Ishikawa (cell line): Measurements from ENCODE around the gene THOC2.

Source experiments
- CEBPB ChIP-seq: IDR thresholded peaks from 2 replicates; pipeline ENCODE4 v1.6.1; 2012
- CREB1 ChIP-seq: IDR thresholded peaks from 2 replicates; pipeline ENCODE4 v1.6.1; 2012; ENCODE audit warnings: low read depth
- EGR1 ChIP-seq: IDR thresholded peaks from 2 replicates; pipeline ENCODE4 v1.6.1; 2012
- EP300 ChIP-seq: IDR thresholded peaks from 2 replicates; pipeline ENCODE4 v1.6.1; 2012; ENCODE audit warnings: borderline replicate concordance
- FOXM1 ChIP-seq: IDR thresholded peaks from 2 replicates; pipeline ENCODE4 v1.6.1; 2012; ENCODE audit warnings: low read depth, borderline replicate concordance
- MAX ChIP-seq: IDR thresholded peaks from 2 replicates; pipeline ENCODE4 v1.6.1; 2012
- NFIC ChIP-seq: IDR thresholded peaks from 2 replicates; pipeline ENCODE4 v1.6.1; 2012
- RAD21 ChIP-seq: IDR thresholded peaks from 2 replicates; pipeline ENCODE4 v1.6.1; 2012; ENCODE audit warnings: low read depth
- REST ChIP-seq: IDR thresholded peaks from 2 replicates; pipeline ENCODE4 v1.6.1; 2012; ENCODE audit warnings: low read depth, mild to moderate bottlenecking
- TAF1 ChIP-seq: IDR thresholded peaks from 2 replicates; pipeline ENCODE4 v1.6.1; 2012; ENCODE audit warnings: low read depth, mild to moderate bottlenecking
- TCF12 ChIP-seq: IDR thresholded peaks from 2 replicates; pipeline ENCODE4 v1.6.1; 2012; ENCODE audit warnings: low read depth
- TEAD4 ChIP-seq: IDR thresholded peaks from 2 replicates; pipeline ENCODE4 v1.6.1; 2012
- USF1 ChIP-seq: IDR thresholded peaks from 2 replicates; pipeline ENCODE4 v1.6.1; 2012
- YY1 ChIP-seq: IDR thresholded peaks from 2 replicates; pipeline ENCODE4 v1.6.1; 2012; ENCODE audit warnings: low read depth
- ZBTB7A ChIP-seq: IDR thresholded peaks from 2 replicates; pipeline ENCODE4 v1.6.1; 2012; ENCODE audit warnings: low read depth

The THOC2 gene

GRCh38 chrX:123731987-123732669 is 724 bp downstream of the THOC2 start:
- TF ChIP-seq RAD21 = no peak
- TF ChIP-seq YY1 = no peak
- TF ChIP-seq TEAD4 = no peak
- TF ChIP-seq CREB1 = no peak
- TF ChIP-seq ZBTB7A = no peak
- TF ChIP-seq MAX = no peak
- no peak for TF ChIP-seq CEBPB
- no peak for TF ChIP-seq TCF12
- TF ChIP-seq TAF1 = no peak
- TF ChIP-seq FOXM1 = no peak
- TF ChIP-seq USF1 = no peak
- no peak for TF ChIP-seq NFIC
- no peak for TF ChIP-seq EGR1
- no peak for TF ChIP-seq EP300
- TF ChIP-seq REST = no peak

GRCh38 chrX:123731258-123731986 is 1.4 kb downstream of the THOC2 start:
- no peak for TF ChIP-seq TAF1
- TF ChIP-seq REST = no peak
- no peak for TF ChIP-seq CEBPB
- no peak for TF ChIP-seq YY1
- no peak for TF ChIP-seq NFIC
- no peak for TF ChIP-seq TEAD4

- TF ChIP-seq TEAD4 = no peak
- TF ChIP-seq FOXM1 = no peak
- no peak for TF ChIP-seq ZBTB7A
- TF ChIP-seq EGR1 = no peak
- TF ChIP-seq RAD21 = no peak
- no peak for TF ChIP-seq REST
- no peak for TF ChIP-seq NFIC
Observed at GRCh38 chrX:123728554-123728953, 4.3 kb downstream of the THOC2 start.

GRCh38 chrX:123728016-123728415 is 4.8 kb downstream of the THOC2 start:
- no peak for TF ChIP-seq MAX
- no peak for TF ChIP-seq CREB1
- TF ChIP-seq TAF1 = no peak
- TF ChIP-seq FOXM1 = no peak
- no peak for TF ChIP-seq NFIC
- no peak for TF ChIP-seq TCF12
- TF ChIP-seq REST = no peak
- TF ChIP-seq ZBTB7A = no peak
- TF ChIP-seq YY1 = no peak
- TF ChIP-seq TEAD4 = no peak
- no peak for TF ChIP-seq RAD21
